K562 (cell line): Measurements from ENCODE around the gene FBXO21. TPM values are rescaled to one million over a fixed set of nuclear protein-coding genes. Genes with fewer than 3 reads are reported as not detected.
"Not testable (repeated sequence)": the region's sequence is repeated elsewhere in the genome, so short reads cannot be mapped to it uniquely, and the experiment has no call there.

ENCODE experiments used
- ATAC-seq: fragments of 200-7000 bp; cut with Tn5 transposase; 3 replicates; pipeline ENCODE4 v1.9.1; 2020; ENCODE audit warnings: moderate library complexity
- BruUV-seq: library from RNA; stranded (reverse); fragments of 400-500 nt; replicated peaks from 2 replicates; lab custom pipeline; 2021; lab: Mats Ljungman, UMichigan
- CTCF ChIA-PET: fragments of 300-600 bp; formaldehyde crosslinking; extraction: SDS; loops from one replicate; lab custom pipeline; 2021; ENCODE audit warnings: low intra/inter-chr PET ratio; lab: Yijun Ruan, JAX
- POLR2A ChIA-PET: fragments of 300-600, 350-650 bp; sonication (Branson Sonifier 250); formaldehyde crosslinking; extraction: SDS; loops from one replicate; lab custom pipeline; 2021; ENCODE audit warnings: antibody characterized with exemption, inconsistent platforms; lab: Yijun Ruan, JAX
- DNase-seq, 4 experiments: peaks; one replicate each; pipeline versions ENCODE4 v3.0.0 to v3.0.0-alpha.2; 2011 to 2018; ENCODE audit warnings: low spot score in 3 of 4, mixed read lengths in 3 of 4; ENCODE audit errors: extremely low read depth in 1 of 4
- FAIRE-seq: peaks from 2 replicates; lab custom pipeline; 2011; peaks lifted over from hg19 to GRCh38; lab: Jason Lieb, UNC
- H2AFZ ChIP-seq: 2 replicates; pipeline ENCODE4 v1.6.0; 2011; ENCODE audit warnings: low read depth, low read length, control low read depth, inconsistent platforms
- H3K27ac ChIP-seq: fragments of 200-600 bp; 3 replicates; pipeline ENCODE4 v1.8.0; 2011; ENCODE audit warnings: low read depth, mild to moderate bottlenecking, control low read depth, inconsistent platforms, low read length, moderate library complexity, mixed read lengths; ENCODE audit errors: extremely low read depth
- H3K27me3 ChIP-seq, 2 experiments: fragments of 300-600 bp in 1 of 2; 2 replicates in 1 of 2; 3 replicates in 1 of 2; pipeline versions ENCODE4 v1.6.0 to v1.8.0; 2011; ENCODE audit warnings: inconsistent platforms in 2 of 2, low read length in 2 of 2, mild to moderate bottlenecking in 1 of 2, mixed read lengths in 1 of 2, moderate library complexity in 1 of 2; ENCODE audit not compliant: control insufficient read depth in 2 of 2, insufficient read depth in 2 of 2
- H3K36me3 ChIP-seq: fragments of 300-600 bp; 3 replicates; pipeline ENCODE4 v1.8.0; 2011; ENCODE audit warnings: mild to moderate bottlenecking, low read length, inconsistent platforms; ENCODE audit not compliant: control insufficient read depth, insufficient read depth
- H3K4me1 ChIP-seq, 2 experiments: fragments of 200-600 bp in 1 of 2; replicated peaks in 1 of 2; 2 replicates in 1 of 2; 3 replicates in 1 of 2; pipeline versions ENCODE4 v1.5.1 to v1.8.0; 2011; ENCODE audit warnings: inconsistent platforms in 2 of 2, low read length in 2 of 2, mild to moderate bottlenecking in 1 of 2, mixed read lengths in 1 of 2, moderate library complexity in 1 of 2; ENCODE audit not compliant: control insufficient read depth in 2 of 2, insufficient read depth in 2 of 2
- H3K4me2 ChIP-seq: 2 replicates; pipeline ENCODE4 v1.6.1; 2011; ENCODE audit warnings: low read length, control low read depth, inconsistent platforms, mixed read lengths; ENCODE audit not compliant: insufficient read depth
- H3K4me3 ChIP-seq: fragments of 200-600 bp; sonication (generic), shearing (Covaris generic); 2 replicates; pipeline ENCODE4 v1.5.1; 2016; ENCODE audit warnings: control low read depth, inconsistent platforms
- H3K79me2 ChIP-seq: fragments of 200-600 bp; 3 replicates; pipeline ENCODE4 v1.8.0; 2011; ENCODE audit warnings: low read length, inconsistent platforms; ENCODE audit not compliant: control insufficient read depth, insufficient read depth
- H3K9ac ChIP-seq, 2 experiments: 2 replicates each; pipeline versions ENCODE4 v1.6.0 to v1.6.1; 2011; ENCODE audit warnings: low read depth in 2 of 2, low read length in 2 of 2, control low read depth in 1 of 2, inconsistent platforms in 1 of 2, mild to moderate bottlenecking in 1 of 2, mixed read lengths in 1 of 2; ENCODE audit not compliant: insufficient read depth in 1 of 2
- H3K9me1 ChIP-seq: one replicate; pipeline ENCODE4 v1.6.0; 2011; ENCODE audit warnings: inconsistent platforms, mild to moderate bottlenecking, low read length, moderate library complexity; ENCODE audit not compliant: control insufficient read depth, insufficient read depth
- H3K9me3 ChIP-seq: replicated peaks from 2 replicates; pipeline ENCODE4 v1.5.1; 2011; ENCODE audit warnings: low read depth, low read length, inconsistent platforms; ENCODE audit not compliant: control insufficient read depth, insufficient read depth
- H4K20me1 ChIP-seq: replicated peaks from 2 replicates; pipeline ENCODE4 v1.6.1; 2011; ENCODE audit warnings: low read length, inconsistent platforms, mixed read lengths; ENCODE audit not compliant: control insufficient read depth, insufficient read depth
- ATF1 ChIP-seq, 2 experiments: fragments of 450-650 bp in 1 of 2; IDR thresholded peaks; 2 replicates each; pipeline ENCODE4 v1.6.1; 2016; ENCODE audit warnings: missing compliant biosample characterization in 1 of 2, missing genetic modification characterization in 1 of 2
- HMBOX1 ChIP-seq: sonication (generic); IDR thresholded peaks from 2 replicates; pipeline ENCODE4 v1.6.1; 2016
- NFIC ChIP-seq: fragments of 450-650 bp; IDR thresholded peaks from 2 replicates; pipeline ENCODE4 v1.6.1; 2017; ENCODE audit warnings: mild to moderate bottlenecking, inconsistent platforms
- ZNF263 ChIP-seq: sonication (generic); formaldehyde crosslinking; IDR thresholded peaks from 2 replicates; pipeline ENCODE4 v1.8.0; 2022; ENCODE audit warnings: mild to moderate bottlenecking, missing genetic modification reagents, borderline replicate concordance
- WGBS: fragments of 100-300 bp; shearing (Covaris generic); methylation state at CpG from one replicate; pipeline ENCODE4 v1.1.6; 2016; ENCODE audit warnings: low coverage, mixed read lengths; ENCODE audit not compliant: insufficient coverage; ENCODE audit errors: missing lambda C conversion rate; 5-methylcytosine and 5-hydroxymethylcytosine counted together
- in situ Hi-C: fragments of 300-500 bp; cut with MboI; formaldehyde crosslinking; loops from 4 replicates; pipeline ENCODE4 v1.15.0; 2018; ENCODE audit warnings: inconsistent platforms, mixed read lengths
- intact Hi-C: fragments of 100-400 bp; cut with micrococcal nuclease; formaldehyde crosslinking; loops from 2 replicates; pipeline ENCODE4 v1.14.2; 2022
- polyA plus RNA-seq, 8 experiments: library from polyadenylated mRNA; depleted of rRNA in 4 of 8; stranded (reverse) in 5 of 8; unstranded in 3 of 8; fragments of >200 nt; fragmentation: Nextera tagmentation in 2 of 8; fragmentation: Illumina TruSeq in 1 of 8; extraction: Ambion mirVana in 2 of 8; extraction: Trizol in 1 of 8; gene quantifications; 2 replicates each; pipeline versions ENCODE4 v1.2.1 to v1.2.3, GENCODE V29; 2011 to 2014; ENCODE audit warnings: inconsistent platforms in 1 of 8, missing spikeins in 1 of 8
- total RNA-seq, 7 experiments: library from RNA; depleted of rRNA in 6 of 7; stranded (reverse); fragments of >200 nt in 6 of 7; fragmentation: Illumina TruSeq in 2 of 7; extraction: Trizol in 2 of 7; gene quantifications; 2 replicates each; pipeline versions ENCODE4 v1.2.1 to v1.2.3, GENCODE V29; 2011 to 2021; ENCODE audit warnings: low replicate concordance in 1 of 7

Gene FBXO21
- total and polyA plus RNA-seq, 9 of the 15 experiments (the other 6 are each of a cell fraction or from before 2014, with no cell fraction given) = 3.0 to 50.9 (median 9.1) TPM

- DNase-seq, H3K9me1 ChIP-seq, H3K36me3 ChIP-seq, BruUV-seq, in situ Hi-C loops, CTCF ChIA-PET, H4K20me1 ChIP-seq, H3K9me3 ChIP-seq, FAIRE-seq, H3K4me3 ChIP-seq, H3K27ac ChIP-seq, H3K4me2 ChIP-seq, intact Hi-C loops, ATAC-seq, H3K9ac ChIP-seq, H2AFZ ChIP-seq: not testable (repeated sequence)
- WGBS = 18% methylated on average over 9 of the region's 9 CpGs
- Histone ChIP-seq H3K4me1 (peaks cover 6 to 18% of the 10 kb centered on the region in 2 experiments; a peak in 3 of 5 replicates), H3K27me3 (peaks cover 18 to 30% of the 10 kb centered on the region in 2 experiments), H3K79me2 (peaks cover 10% of the 10 kb centered on the region; the same call in 2 of the 3 replicates)
- POLR2A ChIA-PET = interaction anchor here (0.7 kb wide), 1 partner anchor 567 kb away, joined by 3 read pairs; no protein-coding TSS in a partner anchor
- peak; percentile 5; the same call in 1 of the 2 replicates for TF ChIP-seq NFIC
Observed at GRCh38 chr12:117192581-117192980, 2.3 kb upstream of the FBXO21 start.

- DNase-seq = peak in 1 of 4 experiments; percentile 14
- Histone ChIP-seq H3K79me2 (peaks cover 10% of the 10 kb centered on the region; the same call in 2 of the 3 replicates), H3K27ac (no peak overlapping the region), H3K9me3 (peaks cover 6% of the 10 kb centered on the region), H3K4me3 (no peak overlapping the region), H3K27me3 (peaks cover 15 to 30% of the 10 kb centered on the region in 2 experiments), H4K20me1 (no peaks in the 10 kb centered on the region)
- CTCF ChIA-PET = no interaction called here
- POLR2A ChIA-PET = interaction anchor here (0.7 kb wide), 1 partner anchor 567 kb away, joined by 3 read pairs; no protein-coding TSS in a partner anchor
- peak; percentile 41; the same call in 1 of the 2 replicates for TF ChIP-seq ZNF263 (CRISPR knock-in tag)
- TF ChIP-seq ATF1 (CRISPR knock-in tag; IDR thresholded peaks at IDR 0.05) = no peak
- TF ChIP-seq ATF1 (tag; IDR thresholded peaks at IDR 0.05) = no peak
- 0 out of 2 replicates have a peak, but pooled peaks have one; percentile 33 for TF ChIP-seq HMBOX1
- TF ChIP-seq, all 486 proteins: peak for 2
- WGBS = 0% methylated on average over 2 of the region's 2 CpGs
- BruUV-seq = no TSS peak
- ATAC-seq (no peak), FAIRE-seq (no peak)
- Histone ChIP-seq H2AFZ (no peak overlapping the region), H3K36me3 (peaks cover 7% of the 10 kb centered on the region; the same call in 2 of the 3 replicates), H3K9ac (no peak overlapping the region), H3K9me1 (peaks cover 6% of the 10 kb centered on the region), H3K4me1 (peaks cover 6 to 18% of the 10 kb centered on the region in 2 experiments; a peak in 3 of 5 replicates), H3K4me2 (no peak overlapping the region)
- in situ Hi-C loops (no loop called here), intact Hi-C loops (no loop called here)
Observed at GRCh38 chr12:117192057-117192456, 1.8 kb upstream of the FBXO21 start.
